ENCODE measurements around the gene PARP12. TPM values are rescaled to one million over a fixed set of nuclear protein-coding genes. Genes with fewer than 3 reads are reported as not detected.

PARP12 gene
- total RNA-seq, 4 donors from 2014 or later = 22.5 to 89.5 (median 50.7) TPM

DNA sequence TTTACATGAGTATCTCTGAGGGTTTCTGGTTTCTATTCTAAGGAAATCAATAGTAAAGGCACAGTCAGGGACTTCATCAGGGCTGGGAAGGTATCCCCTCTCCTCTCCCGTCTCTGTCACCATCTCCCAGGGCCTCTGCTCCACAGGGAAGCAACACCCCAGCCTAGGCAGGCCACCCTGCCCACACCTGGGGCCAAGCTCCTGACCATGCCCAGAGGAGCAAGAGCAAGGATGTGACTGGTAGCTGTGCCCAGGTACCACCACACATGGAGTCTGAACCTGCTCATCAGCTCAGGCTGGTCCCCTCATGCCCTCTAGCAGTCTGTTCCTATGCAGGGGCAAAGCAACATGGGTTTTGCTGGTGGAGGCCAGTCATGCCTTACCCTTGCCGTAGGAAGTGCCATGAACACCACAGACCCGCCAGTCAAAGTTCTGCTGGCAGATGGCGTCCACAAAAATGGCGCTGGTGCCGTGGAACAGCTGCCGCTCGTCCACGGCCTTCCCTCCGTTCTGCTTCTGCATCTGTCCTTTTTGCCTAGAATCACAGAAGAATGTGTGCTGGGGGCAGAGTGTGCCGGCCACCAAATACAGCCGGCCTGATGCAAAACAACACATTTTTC, 36.8 kb downstream of the PARP12 start:
- no peak for DNase-seq
- TF ChIP-seq CTCF (IDR thresholded peaks at IDR 0.05) (no peak), POLR2A (IDR thresholded peaks at IDR 0.05) (no peak)
- Histone ChIP-seq H3K27ac (no peak overlapping the region), H3K36me3 (no peaks in the 10 kb centered on the region), H3K4me3 (no peak overlapping the region), H3K9me3 (no peaks in the 10 kb centered on the region), H3K27me3 (no peaks in the 10 kb centered on the region), H3K4me1 (no peaks in the 10 kb centered on the region)
- intact Hi-C loops (cut with DNase I; ENCODE audit: low total_unique reads) = no loop called here

DNA sequence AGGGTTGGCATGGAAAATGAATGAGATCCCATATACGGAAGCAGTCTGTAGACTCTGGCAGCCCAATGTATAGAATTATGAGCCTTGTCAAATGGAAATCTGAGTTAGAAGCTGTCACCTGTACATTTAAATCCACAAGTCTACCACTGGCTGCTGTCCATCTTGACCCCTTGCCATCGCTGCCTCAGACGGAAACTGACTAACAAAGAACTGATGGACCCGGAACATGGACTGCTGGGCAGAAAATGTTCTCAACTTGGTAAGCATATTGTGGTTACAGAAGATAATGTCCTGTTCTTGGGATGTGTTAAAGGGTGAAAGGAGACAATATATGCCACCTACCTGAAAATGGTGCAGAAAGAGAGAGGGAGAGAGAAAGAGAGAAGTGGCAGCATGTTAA, 37.5 kb downstream of the PARP12 start:
- Histone ChIP-seq H3K4me1 (no peaks in the 10 kb centered on the region), H3K36me3 (no peaks in the 10 kb centered on the region)
- intact Hi-C loops (cut with DNase I; ENCODE audit: low total_unique reads) = no loop called here

DNA sequence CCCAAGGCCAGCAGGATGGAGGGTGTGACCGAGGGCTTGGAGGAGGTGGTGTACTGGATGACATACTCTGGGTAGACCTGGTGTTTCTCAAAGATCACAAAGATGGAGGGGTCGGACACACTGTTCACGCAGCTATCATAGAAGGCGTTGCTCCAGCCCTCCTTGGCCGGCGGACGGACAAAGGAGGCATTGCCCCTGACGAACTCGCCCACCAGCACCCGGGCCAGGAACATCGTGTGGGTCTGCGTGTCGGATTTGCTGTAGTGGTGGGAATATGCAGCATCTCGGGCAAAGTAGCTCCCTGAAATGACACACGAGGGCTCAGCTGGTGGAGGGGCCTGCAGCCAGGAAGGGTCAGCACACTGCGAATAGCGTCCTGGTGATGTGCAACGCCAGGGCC, 38.2 kb downstream of the PARP12 start:
- no peak for TF ChIP-seq CTCF (IDR thresholded peaks at IDR 0.05)
- DNase-seq = no peak
- Histone ChIP-seq H3K4me1 (no peaks in the 10 kb centered on the region), H3K27ac (no peak overlapping the region), H3K27me3 (no peaks in the 10 kb centered on the region), H3K9me3 (no peaks in the 10 kb centered on the region), H3K4me3 (no peak overlapping the region), H3K36me3 (no peaks in the 10 kb centered on the region)
- intact Hi-C loops (cut with DNase I; ENCODE audit: low total_unique reads) = no loop called here

More for the DNA sequence above, 37.5 kb downstream of the PARP12 start:
- Histone ChIP-seq H3K27ac (no peak overlapping the region), H3K9me3 (no peaks in the 10 kb centered on the region), H3K4me3 (no peak overlapping the region), H3K27me3 (no peaks in the 10 kb centered on the region)
- DNase-seq = no peak
- no peak for TF ChIP-seq CTCF (IDR thresholded peaks at IDR 0.05)
- no peak for TF ChIP-seq POLR2A (IDR thresholded peaks at IDR 0.05)

- no peaks in the 10 kb centered on the region for H3K9me3 ChIP-seq
- no peaks in the 10 kb centered on the region for H3K27me3 ChIP-seq
- TF ChIP-seq CTCF (IDR thresholded peaks at IDR 0.05) (no peak), POLR2A (IDR thresholded peaks at IDR 0.05) (no peak)
- no peak for DNase-seq
- H3K4me1 ChIP-seq = no peaks in the 10 kb centered on the region
- intact Hi-C loops (cut with DNase I; ENCODE audit: low total_unique reads) = no loop called here
- H3K36me3 ChIP-seq = no peaks in the 10 kb centered on the region
- no peak overlapping the region for H3K4me3 ChIP-seq
- no peak overlapping the region for H3K27ac ChIP-seq
Measured at GRCh38 chr7:140023728-140024127, 39.0 kb downstream of the PARP12 start.

DNA sequence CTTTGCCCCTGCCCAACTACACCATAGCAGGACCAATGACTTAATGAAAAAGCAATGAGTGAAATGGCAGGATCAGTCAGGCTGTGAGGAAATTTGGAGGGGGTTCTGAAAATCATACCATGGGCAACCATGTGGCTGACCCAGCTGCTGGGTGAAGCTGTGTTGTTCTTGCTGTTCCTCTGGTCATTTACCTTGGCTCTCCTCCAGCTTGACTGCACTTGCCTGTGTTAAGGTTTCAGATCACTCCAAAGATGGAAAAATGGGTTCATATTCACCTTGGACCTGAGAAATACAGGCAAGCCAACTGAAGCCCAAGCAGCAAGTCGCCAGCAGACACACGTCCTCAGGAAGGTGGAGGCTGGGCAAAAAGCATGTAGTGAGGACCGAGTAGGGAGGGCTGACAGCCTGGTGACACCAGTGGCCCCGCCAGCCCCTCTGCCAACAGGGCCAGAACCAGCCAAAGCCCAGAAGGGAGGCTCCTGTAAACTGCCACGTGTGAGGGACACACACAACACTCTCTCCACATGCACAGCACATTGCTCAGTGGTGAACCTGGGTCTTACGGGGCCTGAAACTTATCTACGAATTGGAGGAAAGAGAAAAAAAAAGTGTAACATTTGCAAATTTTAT, 40.1 kb downstream of the PARP12 start:
- TF ChIP-seq CTCF (IDR thresholded peaks at IDR 0.05) = no peak
- no peak for TF ChIP-seq POLR2A (IDR thresholded peaks at IDR 0.05)
- Histone ChIP-seq H3K9me3 (no peaks in the 10 kb centered on the region), H3K4me3 (no peak overlapping the region), H3K36me3 (no peaks in the 10 kb centered on the region), H3K4me1 (no peaks in the 10 kb centered on the region), H3K27me3 (no peaks in the 10 kb centered on the region), H3K27ac (no peak overlapping the region)
- DNase-seq = no peak
- intact Hi-C loops (cut with DNase I; ENCODE audit: low total_unique reads) = no loop called here

Data from uterus (tissue), 4 donors.